ENCODE data around the gene CHI3L2.

GRCh38 chr1:111256988-111257658 lies 29.6 kb downstream of the CHI3L2 start:
- TF ChIP-seq TAF1 (IDR thresholded peaks at IDR 0.05; ENCODE audit: borderline replicate concordance, low read depth, low read length) (no peak), POLR2A (IDR thresholded peaks at IDR 0.05; ENCODE audit: low read depth, low read length) (no peak), POLR2AphosphoS5 (IDR thresholded peaks at IDR 0.05; ENCODE audit: low read depth, low read length) (no peak)

Data from GM12892 (cell line).